K562 (cell line): ENCODE data around the gene SLC26A11. TPM values are rescaled to one million over a fixed set of nuclear protein-coding genes. Genes with fewer than 3 reads are reported as not detected.

Experiments
- ATAC-seq: fragments of 200-7000 bp; cut with Tn5 transposase; 3 replicates; pipeline ENCODE4 v1.9.1; 2020; ENCODE audit warnings: moderate library complexity
- BruUV-seq: library from RNA; stranded (reverse); fragments of 400-500 nt; replicated peaks from 2 replicates; lab custom pipeline; 2021; lab: Mats Ljungman, UMichigan
- CTCF ChIA-PET: fragments of 300-600 bp; formaldehyde crosslinking; extraction: SDS; loops from one replicate; lab custom pipeline; 2021; ENCODE audit warnings: low intra/inter-chr PET ratio; lab: Yijun Ruan, JAX
- POLR2A ChIA-PET: fragments of 300-600, 350-650 bp; sonication (Branson Sonifier 250); formaldehyde crosslinking; extraction: SDS; loops from one replicate; lab custom pipeline; 2021; ENCODE audit warnings: antibody characterized with exemption, inconsistent platforms; lab: Yijun Ruan, JAX
- DNase-seq, 4 experiments: peaks; one replicate each; pipeline versions ENCODE4 v3.0.0 to v3.0.0-alpha.2; 2011 to 2018; ENCODE audit warnings: low spot score in 3 of 4, mixed read lengths in 3 of 4; ENCODE audit errors: extremely low read depth in 1 of 4
- FAIRE-seq: peaks from 2 replicates; lab custom pipeline; 2011; peaks lifted over from hg19 to GRCh38; lab: Jason Lieb, UNC
- H2AFZ ChIP-seq: 2 replicates; pipeline ENCODE4 v1.6.0; 2011; ENCODE audit warnings: low read depth, low read length, control low read depth, inconsistent platforms
- H3K27ac ChIP-seq: fragments of 200-600 bp; 3 replicates; pipeline ENCODE4 v1.8.0; 2011; ENCODE audit warnings: low read depth, mild to moderate bottlenecking, control low read depth, inconsistent platforms, low read length, moderate library complexity, mixed read lengths; ENCODE audit errors: extremely low read depth
- H3K27me3 ChIP-seq, 2 experiments: fragments of 300-600 bp in 1 of 2; 2 replicates in 1 of 2; 3 replicates in 1 of 2; pipeline versions ENCODE4 v1.6.0 to v1.8.0; 2011; ENCODE audit warnings: inconsistent platforms in 2 of 2, low read length in 2 of 2, mild to moderate bottlenecking in 1 of 2, mixed read lengths in 1 of 2, moderate library complexity in 1 of 2; ENCODE audit not compliant: control insufficient read depth in 2 of 2, insufficient read depth in 2 of 2
- H3K36me3 ChIP-seq: fragments of 300-600 bp; 3 replicates; pipeline ENCODE4 v1.8.0; 2011; ENCODE audit warnings: mild to moderate bottlenecking, low read length, inconsistent platforms; ENCODE audit not compliant: control insufficient read depth, insufficient read depth
- H3K4me1 ChIP-seq, 2 experiments: fragments of 200-600 bp in 1 of 2; replicated peaks in 1 of 2; 2 replicates in 1 of 2; 3 replicates in 1 of 2; pipeline versions ENCODE4 v1.5.1 to v1.8.0; 2011; ENCODE audit warnings: inconsistent platforms in 2 of 2, low read length in 2 of 2, mild to moderate bottlenecking in 1 of 2, mixed read lengths in 1 of 2, moderate library complexity in 1 of 2; ENCODE audit not compliant: control insufficient read depth in 2 of 2, insufficient read depth in 2 of 2
- H3K4me2 ChIP-seq: 2 replicates; pipeline ENCODE4 v1.6.1; 2011; ENCODE audit warnings: low read length, control low read depth, inconsistent platforms, mixed read lengths; ENCODE audit not compliant: insufficient read depth
- H3K4me3 ChIP-seq: fragments of 200-600 bp; sonication (generic), shearing (Covaris generic); 2 replicates; pipeline ENCODE4 v1.5.1; 2016; ENCODE audit warnings: control low read depth, inconsistent platforms
- H3K79me2 ChIP-seq: fragments of 200-600 bp; 3 replicates; pipeline ENCODE4 v1.8.0; 2011; ENCODE audit warnings: low read length, inconsistent platforms; ENCODE audit not compliant: control insufficient read depth, insufficient read depth
- H3K9ac ChIP-seq, 2 experiments: 2 replicates each; pipeline versions ENCODE4 v1.6.0 to v1.6.1; 2011; ENCODE audit warnings: low read depth in 2 of 2, low read length in 2 of 2, control low read depth in 1 of 2, inconsistent platforms in 1 of 2, mild to moderate bottlenecking in 1 of 2, mixed read lengths in 1 of 2; ENCODE audit not compliant: insufficient read depth in 1 of 2
- H3K9me1 ChIP-seq: one replicate; pipeline ENCODE4 v1.6.0; 2011; ENCODE audit warnings: inconsistent platforms, mild to moderate bottlenecking, low read length, moderate library complexity; ENCODE audit not compliant: control insufficient read depth, insufficient read depth
- H3K9me3 ChIP-seq: replicated peaks from 2 replicates; pipeline ENCODE4 v1.5.1; 2011; ENCODE audit warnings: low read depth, low read length, inconsistent platforms; ENCODE audit not compliant: control insufficient read depth, insufficient read depth
- H4K20me1 ChIP-seq: replicated peaks from 2 replicates; pipeline ENCODE4 v1.6.1; 2011; ENCODE audit warnings: low read length, inconsistent platforms, mixed read lengths; ENCODE audit not compliant: control insufficient read depth, insufficient read depth
- CHD1 ChIP-seq: fragments of 200-600 bp; sonication (generic); IDR thresholded peaks from one replicate; pipeline ENCODE4 v1.6.1; 2012; ENCODE audit warnings: mild to moderate bottlenecking, moderate library complexity, low read length, inconsistent platforms
- HMBOX1 ChIP-seq: sonication (generic); IDR thresholded peaks from 2 replicates; pipeline ENCODE4 v1.6.1; 2016
- HMGXB4 ChIP-seq: sonication (generic); formaldehyde crosslinking; IDR thresholded peaks from 2 replicates; pipeline ENCODE4 v1.8.1; 2023; ENCODE audit warnings: mild to moderate bottlenecking, missing genetic modification reagents
- KLF1 ChIP-seq: fragments of 450-650 bp; IDR thresholded peaks from 2 replicates; pipeline ENCODE4 v1.6.1; 2016; ENCODE audit warnings: missing genetic modification characterization, missing compliant biosample characterization
- NONO ChIP-seq, 2 experiments: fragments of 200-400 bp in 1 of 2; fragments of 450-650 bp in 1 of 2; formaldehyde crosslinking in 1 of 2; IDR thresholded peaks; 2 replicates each; pipeline ENCODE4 v1.6.1; 2017; ENCODE audit warnings: low read depth in 2 of 2, mild to moderate bottlenecking in 2 of 2, moderate library complexity in 2 of 2, low read length in 1 of 2
- NRF1 ChIP-seq, 2 experiments: fragments of 450-650 bp; IDR thresholded peaks in 1 of 2; conservative IDR thresholded peaks in 1 of 2; 2 replicates each; pipeline ENCODE4 v1.6.1; 2014; ENCODE audit warnings: mild to moderate bottlenecking in 2 of 2
- TEAD1 ChIP-seq, 2 experiments: fragments of 450-650 bp in 1 of 2; sonication (generic) in 1 of 2; formaldehyde crosslinking; IDR thresholded peaks; 2 replicates each; pipeline versions ENCODE4 v1.4.0 to v1.8.0; 2020 to 2022; ENCODE audit warnings: mild to moderate bottlenecking in 2 of 2, missing genetic modification reagents in 1 of 2
- THRAP3 ChIP-seq: fragments of 450-650 bp; IDR thresholded peaks from 2 replicates; pipeline ENCODE4 v1.6.1; 2016; ENCODE audit warnings: mild to moderate bottlenecking, inconsistent platforms, borderline replicate concordance
- ZNF639 ChIP-seq, 2 experiments: fragments of 200-800 bp in 1 of 2; sonication (Bioruptor generic) in 1 of 2; sonication (generic) in 1 of 2; formaldehyde crosslinking in 1 of 2; IDR thresholded peaks in 1 of 2; conservative IDR thresholded peaks in 1 of 2; 2 replicates each; pipeline versions ENCODE4 v1.5.0 to v1.6.1; 2016 to 2020; ENCODE audit warnings: missing compliant biosample characterization in 1 of 2, missing genetic modification characterization in 1 of 2, missing genetic modification reagents in 1 of 2
- WGBS: fragments of 100-300 bp; shearing (Covaris generic); methylation state at CpG from one replicate; pipeline ENCODE4 v1.1.6; 2016; ENCODE audit warnings: low coverage, mixed read lengths; ENCODE audit not compliant: insufficient coverage; ENCODE audit errors: missing lambda C conversion rate; 5-methylcytosine and 5-hydroxymethylcytosine counted together
- in situ Hi-C: fragments of 300-500 bp; cut with MboI; formaldehyde crosslinking; loops from 4 replicates; pipeline ENCODE4 v1.15.0; 2018; ENCODE audit warnings: inconsistent platforms, mixed read lengths
- intact Hi-C: fragments of 100-400 bp; cut with micrococcal nuclease; formaldehyde crosslinking; loops from 2 replicates; pipeline ENCODE4 v1.14.2; 2022
- polyA plus RNA-seq, 8 experiments: library from polyadenylated mRNA; depleted of rRNA in 4 of 8; stranded (reverse) in 5 of 8; unstranded in 3 of 8; fragments of >200 nt; fragmentation: Nextera tagmentation in 2 of 8; fragmentation: Illumina TruSeq in 1 of 8; extraction: Ambion mirVana in 2 of 8; extraction: Trizol in 1 of 8; gene quantifications; 2 replicates each; pipeline versions ENCODE4 v1.2.1 to v1.2.3, GENCODE V29; 2011 to 2014; ENCODE audit warnings: inconsistent platforms in 1 of 8, missing spikeins in 1 of 8
- total RNA-seq, 7 experiments: library from RNA; depleted of rRNA in 6 of 7; stranded (reverse); fragments of >200 nt in 6 of 7; fragmentation: Illumina TruSeq in 2 of 7; extraction: Trizol in 2 of 7; gene quantifications; 2 replicates each; pipeline versions ENCODE4 v1.2.1 to v1.2.3, GENCODE V29; 2011 to 2021; ENCODE audit warnings: low replicate concordance in 1 of 7

SLC26A11 gene
- total and polyA plus RNA-seq, 9 of the 15 experiments (the other 6 are each of a cell fraction or from before 2014, with no cell fraction given), result 0.06 to 3.1 (median 1.2) TPM; not detected in 1

GRCh38 chr17:80291260-80291659 lies 71.0 kb downstream of the SLC26A11 start:
- ChIA-PET POLR2A (interaction anchor here (0.8 kb wide), 1 partner anchor 12 kb away, joined by 3 read pairs; no protein-coding TSS in a partner anchor), CTCF (no interaction called here)
- TF ChIP-seq KLF1 (tag) (no peak), THRAP3 (no peak)
- Histone ChIP-seq H3K79me2 (no peaks in the 10 kb centered on the region), H3K27ac (no peak overlapping the region), H4K20me1 (no peaks in the 10 kb centered on the region), H3K9me3 (no peaks in the 10 kb centered on the region), H3K4me2 (no peak overlapping the region), H2AFZ (no peak overlapping the region), H3K4me1 (peaks cover 0 to 4% of the 10 kb centered on the region in 2 experiments; a peak in 1 of 5 replicates), H3K9ac (no peak overlapping the region), H3K27me3 (no peaks in the 10 kb centered on the region), H3K4me3 (no peak overlapping the region), H3K9me1 (peaks cover 3% of the 10 kb centered on the region), H3K36me3 (peaks cover 61% of the 10 kb centered on the region; the same call in 2 of the 3 replicates)
- BruUV-seq, result no TSS peak
- no peak for FAIRE-seq
- no peak for ATAC-seq
- DNase-seq, result no peak
- 85% methylated on average over 6 of the region's 6 CpGs for WGBS
- intact Hi-C loops, result no loop called here
- in situ Hi-C loops, result no loop called here

GRCh38 chr17:80291691-80292487 lies 71.7 kb downstream of the SLC26A11 start:
- no peak overlapping the region for H3K4me2 ChIP-seq
- no peak for ATAC-seq
- WGBS, result 87% methylated on average over 20 of the region's 20 CpGs
- no peak overlapping the region for H3K9ac ChIP-seq
- H3K36me3 ChIP-seq, result peaks cover 67% of the 10 kb centered on the region; the same call in 2 of the 3 replicates
- no peak overlapping the region for H3K4me3 ChIP-seq
- no peak for DNase-seq
- H3K27ac ChIP-seq, result no peak overlapping the region
- intact Hi-C loops (no loop called here), in situ Hi-C loops (no loop called here)
- ChIA-PET POLR2A (no interaction called here), CTCF (no interaction called here)
- FAIRE-seq, result no peak
- no peaks in the 10 kb centered on the region for H3K79me2 ChIP-seq
- H3K9me3 ChIP-seq, result no peaks in the 10 kb centered on the region
- no peak overlapping the region for H2AFZ ChIP-seq
- peaks cover 3% of the 10 kb centered on the region for H3K9me1 ChIP-seq
- BruUV-seq, result no TSS peak
- no peaks in the 10 kb centered on the region for H4K20me1 ChIP-seq
- no peaks in the 10 kb centered on the region for H3K27me3 ChIP-seq
- peaks cover 0 to 4% of the 10 kb centered on the region in 2 experiments; a peak in 1 of 5 replicates for H3K4me1 ChIP-seq
- TF ChIP-seq TEAD1 (CRISPR knock-in tag; IDR thresholded peaks at IDR 0.05) (no peak), HMBOX1 (no peak), HMGXB4 (no peak), CHD1 (no peak), NRF1 (conservative IDR thresholded peaks at IDR 0.05 in 1 of 2, IDR thresholded peaks at IDR 0.05 in 1 of 2) (no peak), ZNF639 (CRISPR knock-in tag; conservative IDR thresholded peaks at IDR 0.05 in 1 of 2, IDR thresholded peaks at IDR 0.05 in 1 of 2) (no peak), NONO (IDR thresholded peaks at IDR 0.05; ENCODE audit: low read depth in 2 of 2, low read length in 1 of 2) (no peak)
